Right lung (tissue), 5 donors: ENCODE data around the gene FCN1. TPM values are rescaled to one million over a fixed set of nuclear protein-coding genes. Genes with fewer than 3 reads are reported as not detected.

ENCODE experiments used
- DNase-seq, 2 donors: peaks; one replicate each; pipeline ENCODE4 v3.0.0-alpha.2; 2013
- polyA plus RNA-seq, 5 donors: library from polyadenylated mRNA; unstranded; fragments of 120-200 nt; gene quantifications; one replicate each; pipeline versions ENCODE4 v1.2.1 to v1.2.3, GENCODE V29; 2013; ENCODE audit warnings: inconsistent platforms in 1 of 5, low replicate concordance in 1 of 5; ENCODE audit not compliant: insufficient read length in 5 of 5, insufficient read depth in 1 of 5

Gene FCN1
- polyA plus RNA-seq, 5 donors: 2.8 to 6.7 (median 5.5) TPM

DNA sequence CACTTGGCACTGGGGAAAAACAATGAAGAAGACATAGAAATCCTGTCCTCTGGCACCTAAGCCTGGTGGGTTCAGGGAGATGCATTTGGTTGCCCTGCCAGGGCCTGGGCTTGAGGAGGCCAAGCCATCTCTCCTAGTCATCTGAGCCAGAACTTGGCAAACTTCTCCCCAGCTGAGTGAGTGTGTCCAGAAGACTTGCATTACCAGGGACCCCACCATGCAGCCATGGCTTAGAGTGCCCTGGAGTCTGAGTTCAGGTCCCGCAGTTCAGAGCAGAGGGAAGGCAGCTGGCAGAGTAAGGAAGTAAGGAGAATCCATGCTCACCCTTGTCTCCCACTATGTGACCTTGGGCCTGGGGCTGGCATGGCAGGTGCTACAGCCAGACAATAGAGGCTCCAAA, 37.4 kb upstream of the FCN1 start:
- DNase-seq: no peak

GRCh38 chr9:134951994-134952393, 34.3 kb upstream of the FCN1 start:
- no peak for DNase-seq

GRCh38 chr9:134951461-134951860, 33.7 kb upstream of the FCN1 start:
- DNase-seq: no peak

DNA sequence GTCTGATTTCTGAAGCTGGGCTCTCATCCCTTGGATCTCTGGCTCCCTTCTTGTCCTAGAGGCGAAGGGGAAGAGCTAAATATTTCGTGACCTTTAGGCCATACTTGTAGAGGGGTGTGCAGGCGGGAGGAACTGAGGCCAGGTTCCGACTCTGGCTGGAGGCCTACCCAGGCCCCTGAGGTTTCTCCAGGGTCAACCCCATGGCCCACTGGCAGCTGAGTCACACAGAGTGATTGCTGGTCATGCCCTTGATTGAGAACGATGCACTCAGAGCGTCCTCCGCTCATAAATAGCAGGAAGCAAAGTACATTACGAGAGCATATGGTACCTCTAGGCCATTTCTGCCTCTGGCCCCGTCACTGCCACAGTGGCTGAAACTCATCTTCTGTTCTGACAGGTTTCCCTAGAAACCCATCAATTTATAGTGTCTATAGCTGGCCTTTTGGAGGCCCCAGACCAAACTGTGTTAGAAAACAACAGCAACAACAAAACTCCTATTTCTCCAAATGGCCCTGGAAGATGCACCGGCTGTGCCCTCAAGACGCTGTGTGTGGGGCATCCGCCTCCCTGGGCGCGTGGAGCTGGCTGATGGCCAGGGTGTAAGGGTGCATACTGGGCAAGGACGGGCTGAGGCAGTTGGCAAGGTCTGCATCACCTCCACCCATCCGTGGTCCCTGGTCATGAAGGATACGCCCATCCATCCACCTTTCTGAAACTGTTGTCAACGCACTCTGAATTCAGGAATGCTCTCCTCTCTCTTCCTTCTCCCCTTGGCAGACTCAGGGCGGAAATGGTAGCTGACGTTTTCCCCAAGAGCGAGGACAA, 32.9 kb upstream of the FCN1 start:
- no peak for DNase-seq

GRCh38 chr9:134949681-134950385, 32.1 kb upstream of the FCN1 start:
- DNase-seq: no peak

- DNase-seq: no peak
These were observed 30.4 kb upstream of the FCN1 start for GRCh38 chr9:134948149-134948548.

- DNase-seq: no peak
These were observed 29.7 kb upstream of the FCN1 start for GRCh38 chr9:134947265-134947955.

- DNase-seq: no peak
These were observed 29.0 kb upstream of the FCN1 start for GRCh38 chr9:134946663-134947062.

DNA sequence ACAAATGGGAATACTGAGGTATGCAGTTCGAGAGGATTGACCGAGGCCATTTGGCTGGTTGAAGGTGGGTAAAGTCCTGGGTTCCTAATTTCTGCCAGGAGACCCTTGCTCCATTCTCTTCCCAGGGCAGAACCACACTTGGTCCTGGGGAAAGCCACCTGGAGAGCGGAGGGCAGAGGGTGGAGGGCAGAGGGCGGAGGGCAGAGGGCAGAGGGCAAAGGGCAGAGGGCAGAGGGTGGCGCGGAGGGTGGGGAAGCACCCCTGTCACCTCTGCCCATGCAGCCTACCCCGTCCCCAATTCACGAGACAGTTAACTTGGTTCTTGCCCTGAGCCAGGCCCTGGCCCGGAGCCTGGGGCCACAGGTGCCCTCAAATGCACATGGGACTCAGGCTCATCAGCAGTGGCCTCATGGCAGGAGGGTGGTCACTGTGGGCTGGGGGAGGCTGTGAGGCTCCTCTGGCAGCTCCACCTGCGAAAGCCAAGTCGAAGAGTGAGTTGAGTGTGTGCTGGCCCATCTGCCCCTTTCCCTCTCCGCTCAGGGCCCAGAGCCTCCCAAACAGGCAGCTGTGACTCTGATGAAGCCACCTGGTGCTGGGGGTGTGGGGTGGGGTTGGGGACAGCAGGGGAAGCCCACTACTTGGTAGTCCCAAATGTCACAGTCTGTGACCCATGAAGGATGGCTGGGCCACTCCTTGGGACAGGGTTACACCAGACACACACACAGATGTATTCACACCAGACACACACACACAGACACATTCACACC, 28.0 kb upstream of the FCN1 start:
- DNase-seq: no peak

GRCh38 chr9:134944916-134945315, 27.2 kb upstream of the FCN1 start:
- no peak for DNase-seq

- DNase-seq: peak; percentile 65 to 74
These were observed 26.7 kb upstream of the FCN1 start for GRCh38 chr9:134944351-134944802.

GRCh38 chr9:134943836-134944235, 26.1 kb upstream of the FCN1 start:
- DNase-seq: no peak

- DNase-seq: no peak
These were observed 25.7 kb upstream of the FCN1 start for GRCh38 chr9:134943411-134943810.

DNA sequence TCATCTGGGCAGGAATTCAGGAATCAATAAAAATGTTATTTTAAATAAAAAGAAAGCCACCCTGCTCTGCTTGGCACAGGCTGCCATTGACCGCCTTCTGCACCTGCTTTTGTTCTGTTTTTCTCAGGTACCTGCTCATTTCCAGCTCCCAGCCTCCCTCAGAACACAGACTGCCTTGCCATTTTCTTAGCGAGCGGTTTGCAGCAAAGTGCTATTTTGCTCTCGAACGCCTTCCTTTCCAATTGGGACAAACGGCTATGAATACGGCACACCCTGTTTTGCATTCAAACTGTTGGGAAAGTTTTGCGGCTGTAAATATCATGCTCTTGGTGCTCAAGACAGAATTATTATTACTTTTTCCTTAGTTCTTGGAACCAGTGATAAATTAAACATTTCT, 25.1 kb upstream of the FCN1 start:
- no peak for DNase-seq

DNA sequence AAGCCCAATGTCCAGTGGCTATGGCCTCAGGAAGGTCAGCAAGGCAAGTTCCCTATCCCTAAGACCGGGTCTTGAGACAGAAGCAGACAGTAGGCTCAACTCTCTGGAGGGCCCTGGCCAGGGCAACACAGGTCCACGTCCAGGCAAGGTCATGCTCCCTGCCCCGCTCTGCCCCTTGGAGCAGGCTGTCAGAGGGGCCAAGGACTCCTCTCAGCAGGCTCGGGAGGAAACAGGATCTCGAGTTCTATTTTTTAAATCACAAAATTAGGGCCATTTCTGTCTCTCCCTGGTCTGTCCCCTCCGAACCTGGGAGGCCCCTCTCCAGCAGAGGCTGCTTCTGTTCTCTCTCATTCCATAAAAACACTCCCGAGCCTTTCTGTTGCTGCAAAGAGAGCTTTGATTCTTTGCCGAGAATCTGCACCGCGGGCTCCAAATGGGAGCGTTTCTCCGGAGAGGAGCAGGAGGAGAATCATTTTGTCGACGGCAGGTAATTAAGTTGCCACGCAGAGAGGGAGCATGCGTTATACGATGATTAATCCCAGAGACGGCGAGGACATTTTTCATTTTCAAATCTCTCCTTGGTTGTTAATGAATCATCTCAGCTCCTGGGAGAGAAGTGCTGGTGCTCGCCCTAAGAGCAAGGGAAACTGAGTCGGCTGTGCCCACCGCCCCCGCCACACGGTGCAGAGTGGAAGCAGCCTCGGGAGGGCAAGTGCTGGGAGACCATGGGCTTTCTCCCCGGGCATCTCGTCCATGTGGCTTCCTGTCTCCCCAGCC, 24.5 kb upstream of the FCN1 start:
- no peak for DNase-seq

- no peak for DNase-seq
These were observed 22.8 kb upstream of the FCN1 start for GRCh38 chr9:134940236-134941208.

- DNase-seq: no peak
These were observed 22.1 kb upstream of the FCN1 start for GRCh38 chr9:134939836-134940235.

DNA sequence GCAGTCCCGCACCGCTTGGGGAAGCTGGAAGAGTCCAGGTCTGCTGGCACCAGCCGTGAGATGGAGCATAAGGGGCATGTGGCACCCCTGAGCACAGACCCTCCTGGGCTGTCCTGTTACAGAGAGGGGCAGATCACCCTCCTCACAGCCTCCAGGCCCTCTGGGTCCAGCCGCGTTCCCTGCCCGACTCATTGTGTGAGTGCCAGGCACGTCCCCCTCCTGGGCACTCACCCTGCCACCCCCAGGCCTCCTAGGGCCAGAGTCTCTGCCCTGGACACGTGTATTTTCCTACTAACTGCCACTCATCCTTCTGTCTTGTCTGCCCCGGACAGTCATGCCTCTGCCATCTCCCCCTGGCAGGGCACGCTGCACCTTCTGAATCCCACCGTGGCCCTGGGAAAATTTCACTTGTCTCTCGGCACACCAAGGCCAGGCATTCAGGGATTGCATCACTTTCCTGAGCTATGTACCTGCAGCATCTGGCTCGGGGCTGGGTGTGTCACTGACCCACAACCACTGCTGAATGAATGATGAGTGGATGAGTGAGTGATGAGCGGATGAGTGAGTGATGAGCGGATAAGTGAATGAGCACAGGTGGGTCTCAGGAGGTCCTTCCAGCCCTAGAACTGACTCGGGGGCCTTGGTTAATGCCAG, 21.5 kb upstream of the FCN1 start:
- no peak for DNase-seq
